GM18873 (cell line): ENCODE data around the gene POC1A.

ENCODE experiments used
- ATAC-seq: cut with Tn5 transposase; IDR thresholded peaks from one replicate; pipeline ENCODE4 v1.9.1; 2021; ENCODE audit warnings: mild to moderate bottlenecking, moderate library complexity, moderate number of reproducible peaks; ENCODE audit not compliant: unreplicated experiment, low FRiP score

The POC1A gene

DNA sequence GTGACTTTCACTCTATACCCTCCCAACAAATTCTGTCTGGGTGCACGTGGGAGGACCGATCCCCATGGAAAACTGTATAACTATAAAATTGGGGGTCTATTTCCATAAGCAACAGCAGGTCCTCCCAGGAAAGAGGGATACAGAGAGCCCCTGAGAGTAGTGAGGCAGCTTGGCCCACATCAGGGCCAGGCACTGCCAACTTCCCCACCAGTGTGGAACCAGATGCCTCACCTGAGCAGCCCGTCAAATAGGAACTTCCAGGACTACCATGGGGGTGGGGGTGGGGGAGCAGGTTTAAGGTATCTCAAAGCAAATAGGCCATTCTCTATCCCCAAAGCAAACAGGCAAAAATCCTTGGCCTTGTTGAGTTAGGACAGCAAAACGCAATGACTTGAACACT is 64.5 kb downstream of the POC1A start:
- no peak for ATAC-seq

DNA sequence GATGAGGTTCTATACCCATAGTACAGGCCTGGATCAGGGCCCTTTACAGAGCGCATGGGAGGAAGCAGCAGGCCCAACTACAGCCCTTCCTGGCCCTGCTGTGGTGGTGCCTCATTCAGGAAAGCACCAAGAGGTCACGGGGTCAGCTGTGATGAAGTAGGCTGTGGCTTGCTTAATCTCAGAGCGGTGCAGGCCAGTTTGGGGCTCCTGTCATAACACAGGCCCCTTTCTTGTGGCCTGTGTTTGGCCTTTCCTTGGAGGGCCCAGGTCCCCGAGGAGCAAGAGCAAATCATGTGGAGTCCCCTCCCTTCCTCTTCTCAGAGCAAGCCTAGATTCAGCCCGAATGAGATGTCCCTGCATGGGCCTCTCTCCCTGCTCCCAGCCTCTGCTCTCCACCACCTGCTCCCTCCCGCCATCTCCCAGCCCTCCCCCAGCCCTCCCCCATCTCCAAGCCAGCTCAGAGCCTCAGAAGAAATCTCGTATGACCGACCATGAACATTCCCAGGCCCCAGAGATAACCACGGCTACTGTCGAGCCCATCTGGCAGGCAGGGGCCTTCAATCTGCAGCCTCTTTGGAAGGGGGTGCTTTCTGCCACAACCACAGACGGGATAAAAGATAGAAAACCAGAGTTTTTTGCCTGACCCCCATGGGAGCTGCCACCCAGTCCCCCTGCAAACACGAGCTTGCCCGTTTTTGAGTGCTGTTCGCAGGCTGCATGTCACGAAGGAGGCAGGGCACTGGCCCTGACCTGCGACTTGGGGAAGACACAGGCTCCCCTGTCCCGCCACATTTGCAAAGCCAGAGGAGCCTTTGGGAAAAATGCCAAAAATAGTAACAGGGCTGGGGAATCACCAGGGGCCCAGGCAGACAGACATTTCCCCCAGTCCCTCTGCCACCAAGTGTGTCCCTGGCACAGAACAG is 65.5 kb downstream of the POC1A start:
- ATAC-seq: no peak

DNA sequence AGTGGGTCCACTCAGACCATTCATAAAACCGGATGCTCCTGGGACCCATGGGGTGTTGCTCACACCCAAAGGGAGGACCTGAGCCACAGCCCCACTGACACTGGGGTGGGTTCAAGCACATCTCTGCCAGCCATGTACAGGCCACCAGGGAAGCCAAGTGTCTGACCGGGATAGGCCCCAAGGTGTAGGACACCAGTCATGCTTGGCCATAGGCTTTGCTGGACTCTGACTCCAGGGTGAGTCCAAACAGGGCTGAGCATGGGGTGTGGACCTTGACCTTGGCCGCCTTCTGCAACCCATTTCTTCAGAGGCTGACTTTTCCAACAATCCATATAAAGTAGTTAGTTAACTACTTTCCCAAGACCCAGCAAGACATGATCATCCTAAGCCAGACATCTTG is 66.5 kb downstream of the POC1A start:
- ATAC-seq: no peak

DNA sequence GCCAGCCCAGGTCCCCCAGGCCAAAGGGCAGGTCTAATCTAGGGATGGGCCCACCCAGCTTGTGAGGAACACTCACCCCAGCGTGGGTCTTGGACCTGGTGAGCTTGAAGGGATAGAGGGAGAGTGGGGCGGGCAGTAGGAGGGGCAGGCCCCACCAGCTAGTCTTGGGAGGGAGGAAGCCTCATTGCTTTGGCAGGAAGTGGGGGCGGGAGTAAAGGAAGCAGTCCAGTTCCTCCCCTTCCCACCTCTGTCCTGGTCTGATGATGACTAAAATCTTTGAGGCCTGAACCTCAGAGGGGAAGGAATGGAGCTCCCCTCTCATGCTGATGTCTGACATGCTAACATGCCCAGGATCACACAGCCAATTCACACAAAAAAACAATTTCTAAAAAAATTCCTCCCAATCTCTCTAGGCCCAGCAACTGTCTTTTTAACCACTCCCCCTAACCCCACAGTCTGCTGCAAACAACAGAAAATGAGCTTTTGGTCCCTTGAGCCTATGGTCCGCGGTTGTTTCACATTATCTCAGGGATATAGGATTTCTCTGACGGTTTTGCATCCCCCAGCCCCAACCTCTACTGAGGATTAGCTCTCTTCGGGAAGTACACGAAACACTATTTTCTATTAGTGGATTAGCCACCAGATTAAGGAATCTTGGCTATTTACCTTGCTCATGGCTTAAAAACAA is 67.1 kb downstream of the POC1A start:
- ATAC-seq: no peak

DNA sequence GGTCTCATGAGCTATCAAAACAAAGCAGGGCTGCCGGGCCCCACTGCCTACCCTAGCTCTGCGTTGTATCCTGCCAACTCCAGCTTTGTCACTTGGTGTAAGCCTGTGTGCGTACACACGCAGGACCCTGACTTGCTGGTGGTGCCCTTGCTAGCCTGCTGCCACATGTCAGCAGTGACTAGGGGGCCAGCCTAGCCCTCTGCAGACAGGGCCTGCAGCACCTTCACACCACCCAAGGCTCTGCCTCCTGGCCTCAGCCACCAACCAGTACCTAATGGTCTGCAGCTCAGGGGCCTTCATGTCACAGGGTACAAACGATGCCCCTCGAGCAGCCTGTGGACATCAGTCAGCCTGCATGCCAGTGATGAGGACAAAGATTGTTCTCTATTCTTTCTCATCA is 67.8 kb downstream of the POC1A start:
- ATAC-seq: no peak

GRCh38 chr3:52085681-52086282 is 68.4 kb downstream of the POC1A start:
- no peak for ATAC-seq

DNA sequence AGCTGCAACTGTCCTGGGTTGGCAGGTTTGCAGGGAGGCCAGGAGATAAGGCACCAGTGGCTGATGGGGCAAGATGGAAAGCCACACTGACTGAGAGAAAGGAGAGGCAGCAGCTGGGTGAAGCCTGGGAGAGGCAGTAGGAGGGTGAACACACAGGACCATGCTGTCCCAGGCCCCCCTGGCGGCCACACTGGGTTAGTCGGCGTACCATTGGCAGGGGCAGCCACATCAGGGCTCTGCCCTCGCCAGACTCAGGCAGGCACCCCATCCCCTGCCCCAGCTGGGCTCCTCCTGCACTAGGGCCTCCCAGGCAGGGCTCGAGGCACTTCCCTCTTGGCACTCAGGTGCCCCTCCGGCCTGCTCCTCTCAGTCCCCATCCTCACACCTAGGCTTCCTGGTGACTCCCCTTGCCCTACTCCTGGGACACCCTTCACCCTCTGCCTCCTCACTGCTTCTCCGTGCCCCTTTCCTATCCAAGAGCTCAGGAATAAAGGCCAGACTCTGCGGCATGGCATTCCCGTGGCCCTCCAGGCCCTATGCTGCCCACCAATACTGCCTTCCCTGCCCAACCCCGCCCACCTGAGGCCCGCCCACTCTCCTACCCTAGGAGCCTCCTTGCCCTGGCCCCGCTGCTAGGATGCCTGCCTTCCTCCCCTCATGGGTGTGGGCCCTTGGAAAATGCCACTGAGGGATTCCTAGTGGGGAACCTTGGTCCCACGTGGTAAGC is 69.1 kb downstream of the POC1A start:
- ATAC-seq: no peak

DNA sequence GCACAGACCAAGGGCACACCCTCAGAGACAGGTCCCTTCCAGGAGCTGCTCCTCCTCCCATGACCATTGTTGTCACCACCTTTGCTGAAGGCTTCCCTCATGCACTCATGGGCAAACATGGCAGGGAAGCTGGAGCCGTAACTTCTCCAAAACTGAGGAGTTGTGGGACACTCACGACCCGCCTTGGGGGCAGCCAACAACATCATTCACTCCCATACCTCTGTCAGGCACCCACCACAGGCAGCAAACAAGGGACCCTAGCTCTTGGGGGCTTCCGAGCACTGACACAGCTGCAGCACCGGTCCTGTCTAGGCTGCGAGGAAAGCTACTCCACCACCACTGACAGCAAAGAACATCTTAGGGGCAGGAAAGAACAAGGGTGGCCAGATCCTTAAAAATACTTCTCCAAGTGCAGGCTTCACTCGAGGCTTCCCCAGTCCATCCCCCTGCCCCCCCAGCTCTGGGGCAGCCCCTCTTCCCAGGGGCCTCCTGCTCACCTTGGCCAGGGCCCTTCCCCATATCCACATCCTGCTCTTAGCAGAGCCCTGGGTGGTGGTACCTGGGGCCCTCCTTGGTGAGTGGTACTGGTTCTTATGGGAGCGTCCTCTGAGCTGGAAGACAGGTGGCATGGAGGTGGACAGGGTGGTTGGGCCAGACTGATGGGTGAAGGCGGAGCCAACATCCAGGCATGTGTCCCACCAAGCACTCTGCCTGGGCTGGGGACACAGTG is 69.8 kb downstream of the POC1A start:
- no peak for ATAC-seq

DNA sequence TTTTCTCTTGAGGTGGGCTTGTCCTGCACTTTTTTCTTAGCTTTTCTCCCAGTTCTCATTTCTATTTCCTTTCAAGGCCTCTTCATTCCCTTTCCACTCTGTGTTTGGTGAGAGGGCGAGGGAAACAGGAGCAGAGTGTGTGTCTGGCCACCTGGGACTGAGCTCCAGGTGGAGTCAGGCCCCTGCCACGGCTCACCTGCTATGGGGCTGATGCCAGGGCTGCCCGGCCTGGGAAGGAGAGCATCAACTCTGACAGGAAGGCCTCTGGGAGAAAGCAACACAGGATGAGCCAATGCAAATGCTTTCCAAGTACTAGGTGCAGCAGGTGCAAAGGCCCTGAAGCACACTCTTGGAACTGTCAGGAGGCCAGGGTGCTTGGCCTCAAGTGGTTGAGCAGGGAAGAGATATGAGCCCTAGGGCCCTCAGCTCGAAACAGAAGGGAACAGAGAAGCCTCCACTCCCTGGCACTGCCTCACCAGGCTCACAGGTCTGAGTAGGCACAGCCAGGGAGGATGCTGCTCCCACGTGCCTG is 70.6 kb downstream of the POC1A start:
- ATAC-seq: no peak

GRCh38 chr3:52082951-52083350 is 71.3 kb downstream of the POC1A start:
- no peak for ATAC-seq

DNA sequence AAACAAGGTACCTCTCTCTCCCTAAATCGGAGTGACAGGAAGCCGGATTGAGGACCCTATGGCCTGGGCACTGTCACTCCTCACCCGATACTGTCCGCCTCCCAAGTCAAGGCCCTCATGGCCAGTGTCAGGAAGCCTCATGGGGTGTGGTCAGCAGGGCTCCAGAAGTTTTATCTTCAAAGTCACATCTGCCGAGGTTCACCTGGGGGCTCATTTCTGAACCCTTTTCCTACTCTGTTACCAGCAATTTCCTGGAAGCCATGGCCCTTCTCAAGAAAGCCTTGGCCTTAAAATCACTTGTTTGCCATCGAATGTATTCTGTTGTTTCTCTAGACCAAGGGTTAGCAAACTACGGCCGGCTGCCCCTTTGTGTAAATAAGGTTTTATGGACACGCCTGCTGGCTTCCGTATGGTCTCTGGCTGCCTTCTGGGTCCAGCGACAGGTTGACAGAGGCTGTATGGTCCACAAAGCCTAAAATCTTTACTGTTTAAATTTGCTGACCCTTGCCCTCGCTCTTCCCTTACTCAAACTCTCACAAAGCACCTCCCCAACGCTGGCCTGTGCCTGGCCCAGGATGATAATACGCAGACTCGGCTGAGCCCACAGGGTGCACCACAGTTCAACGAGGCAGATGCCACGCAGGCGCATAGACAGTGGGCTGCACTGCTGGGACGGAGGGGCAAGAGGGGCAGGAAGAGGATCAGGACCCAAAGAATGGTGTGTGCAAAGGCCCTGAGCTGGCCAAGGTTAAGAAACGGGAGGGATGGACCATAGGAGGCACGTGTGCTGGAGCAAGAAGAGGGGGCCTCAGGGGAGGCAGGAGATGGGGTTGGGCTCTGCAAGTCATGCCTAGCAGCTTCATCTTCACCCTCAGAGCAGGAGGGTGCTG is 73.1 kb downstream of the POC1A start:
- no peak for ATAC-seq

DNA sequence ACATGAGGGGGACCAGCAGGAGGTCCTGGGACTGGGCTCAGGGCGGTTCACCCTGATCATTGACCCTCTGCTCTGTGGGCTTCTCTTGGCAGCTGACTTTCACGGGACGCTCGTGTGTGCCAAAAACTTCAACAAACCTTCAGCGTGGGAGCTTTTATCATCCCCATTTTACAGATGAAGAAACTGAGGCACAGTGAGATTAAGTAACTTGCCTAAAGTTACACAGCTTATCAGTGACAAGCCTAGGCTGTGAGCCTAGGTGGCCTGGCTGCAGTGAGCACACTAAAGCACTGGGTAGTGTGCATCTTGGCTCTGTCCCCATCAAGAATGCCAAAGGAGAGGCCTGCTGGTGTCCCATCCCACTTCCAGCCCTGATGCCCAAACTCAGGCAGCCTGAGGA is 74.3 kb downstream of the POC1A start:
- ATAC-seq: no peak

DNA sequence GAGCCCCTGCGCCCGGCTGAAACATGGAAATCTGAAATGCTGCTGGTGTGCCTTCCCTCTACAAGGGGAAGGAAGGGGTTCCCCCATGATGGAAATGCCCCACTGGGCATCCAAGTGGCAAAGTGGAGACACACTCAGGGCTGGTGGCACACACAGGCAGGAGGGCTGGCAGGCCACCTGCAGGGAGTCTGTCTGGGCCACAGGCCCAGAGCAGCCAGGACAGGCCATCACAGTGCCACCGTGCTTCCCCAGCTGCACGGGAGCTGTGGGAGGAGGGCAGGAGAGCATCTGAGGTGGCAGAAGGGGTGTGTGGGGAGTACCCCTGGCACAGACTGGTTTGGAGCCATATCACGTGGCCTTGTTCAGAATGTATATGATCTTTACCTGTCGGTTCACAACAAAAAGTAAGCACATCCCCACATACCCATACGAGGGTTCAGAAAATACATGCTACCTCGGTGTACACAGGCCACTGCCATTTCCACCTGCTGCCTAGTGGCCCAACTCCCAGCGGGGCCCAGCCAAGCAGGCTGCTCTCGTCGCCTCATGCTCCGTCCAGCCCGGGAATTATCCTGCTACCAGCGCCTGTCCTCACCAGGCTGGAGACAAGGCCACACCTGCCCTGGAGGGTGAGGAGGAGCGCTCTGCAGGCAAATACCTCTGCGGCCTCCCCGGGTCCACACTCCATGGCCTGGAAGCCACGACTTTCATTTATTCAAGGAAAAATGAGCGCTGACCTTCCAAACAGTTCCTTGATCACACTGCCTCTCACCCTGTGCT is 75.3 kb downstream of the POC1A start:
- ATAC-seq: no peak

- no peak for ATAC-seq
These were observed 76.3 kb downstream of the POC1A start for GRCh38 chr3:52077925-52078324.

DNA sequence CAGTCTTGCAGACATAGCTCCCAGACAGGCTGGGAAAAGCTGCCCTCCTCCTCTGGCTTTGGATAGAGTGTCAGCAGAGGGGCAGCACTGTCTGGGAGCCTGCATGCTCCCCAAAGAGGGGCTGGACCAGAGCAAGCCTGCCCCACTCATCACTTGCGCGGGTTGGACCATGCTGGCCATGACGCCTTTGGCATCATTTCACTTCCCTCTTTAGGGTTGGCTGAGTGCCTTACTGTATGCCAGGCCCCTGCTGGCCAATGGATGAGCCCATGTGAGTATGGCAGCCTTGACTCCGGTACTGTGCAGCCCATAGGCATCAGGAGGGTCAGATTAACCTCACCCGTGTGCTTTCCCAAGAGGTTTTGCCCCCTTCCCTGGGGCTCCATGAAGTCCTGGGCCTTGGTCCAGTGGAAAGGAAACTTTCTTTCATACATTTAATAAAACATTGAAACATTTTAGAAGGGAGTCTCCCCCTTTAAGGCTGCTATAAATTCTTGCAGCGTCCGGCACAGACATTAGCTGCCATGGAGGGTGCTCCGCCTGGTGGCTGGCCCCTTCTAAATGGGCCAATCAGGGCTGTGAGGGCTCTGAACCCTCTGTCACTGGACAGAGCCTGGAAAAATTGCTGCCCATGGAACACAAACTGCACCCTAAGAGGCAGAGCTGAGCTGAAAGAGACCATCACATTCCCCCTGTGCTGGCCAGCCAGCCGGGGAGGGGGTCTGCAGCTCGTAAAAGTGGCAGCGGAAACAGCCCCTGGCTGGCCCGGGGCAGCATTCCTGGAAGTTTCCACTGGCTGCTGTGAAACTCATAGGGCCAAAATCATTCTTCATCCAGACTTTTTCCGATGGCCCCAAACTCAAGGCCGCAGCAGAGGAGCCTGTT is 77.1 kb downstream of the POC1A start:
- no peak for ATAC-seq

DNA sequence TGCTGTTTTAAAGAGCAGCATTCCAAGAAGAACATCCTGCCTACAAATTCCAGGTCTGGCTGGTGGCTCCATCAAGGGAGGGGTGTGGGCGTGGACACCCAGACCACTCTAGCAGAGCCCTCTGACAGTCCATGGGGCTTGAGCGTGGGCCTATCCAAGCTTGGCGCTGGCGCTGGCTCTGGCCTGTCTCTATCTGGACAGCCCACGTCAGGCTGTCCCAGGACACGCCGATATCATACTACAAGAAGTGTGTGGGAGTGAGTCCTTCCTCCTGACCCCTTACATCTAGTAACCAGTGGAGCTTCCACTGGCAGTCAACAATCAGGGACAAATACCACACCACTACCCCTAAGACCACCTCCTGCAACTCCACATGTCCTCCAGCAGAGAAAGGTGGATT is 80.7 kb downstream of the POC1A start:
- no peak for ATAC-seq

DNA sequence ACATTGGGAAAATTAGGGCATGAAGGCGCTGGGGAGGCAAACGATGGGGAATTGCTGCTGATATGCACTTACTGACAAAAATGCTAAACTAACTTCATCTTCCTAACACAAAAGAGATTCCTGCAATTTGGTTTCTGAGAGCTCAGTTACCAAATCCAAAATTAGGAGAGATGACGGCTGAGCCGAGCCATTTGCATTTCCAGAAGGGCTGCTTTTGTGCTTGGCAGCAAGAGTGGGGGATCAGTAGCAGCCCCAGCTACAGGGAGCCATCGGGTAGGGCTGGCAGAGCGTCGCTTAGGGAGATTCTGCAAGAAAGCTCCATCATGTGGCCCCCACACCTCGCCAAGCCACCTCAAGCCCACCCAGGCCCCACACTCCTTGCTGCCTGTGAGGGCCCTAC is 81.8 kb downstream of the POC1A start:
- no peak for ATAC-seq
